Smooth muscle cell (in vitro differentiated cells): ENCODE measurements around the gene CXCR6. TPM values are rescaled to one million over a fixed set of nuclear protein-coding genes. Genes with fewer than 3 reads are reported as not detected.

Source experiments
- DNase-seq: peaks from one replicate; lab custom pipeline; 2025; ENCODE audit not compliant: unreplicated experiment; lab: John Stamatoyannopoulos, UW
- H2AFZ ChIP-seq: fragments of 200-600 bp; sonication (generic); 2 replicates; pipeline ENCODE4 v1.6.0; 2016; ENCODE audit warnings: antibody characterized with exemption, low read depth, mild to moderate bottlenecking
- H3F3A ChIP-seq: fragments of 200-600 bp; sonication (generic); 2 replicates; pipeline ENCODE4 v1.6.0; 2017; ENCODE audit warnings: antibody characterized with exemption, low read depth
- H3K27ac ChIP-seq: fragments of 200-600 bp; sonication (generic); 2 replicates; pipeline ENCODE4 v1.5.1; 2016; ENCODE audit warnings: low read depth, mild to moderate bottlenecking
- H3K27me3 ChIP-seq: fragments of 200-600 bp; sonication (generic); 2 replicates; pipeline ENCODE4 v1.6.1; 2016; ENCODE audit warnings: low read depth, mild to moderate bottlenecking
- H3K36me3 ChIP-seq: fragments of 200-600 bp; sonication (generic); 2 replicates; pipeline ENCODE4 v1.5.1; 2016; ENCODE audit warnings: low read depth
- H3K4me1 ChIP-seq: fragments of 200-600 bp; sonication (generic); 2 replicates; pipeline ENCODE4 v1.5.1; 2016; ENCODE audit warnings: low read depth
- H3K4me2 ChIP-seq: fragments of 200-600 bp; sonication (generic); 2 replicates; pipeline ENCODE4 v1.6.0; 2016; ENCODE audit warnings: mild to moderate bottlenecking
- H3K4me3 ChIP-seq: fragments of 200-600 bp; sonication (generic); 2 replicates; pipeline ENCODE4 v1.5.1; 2016; ENCODE audit warnings: mild to moderate bottlenecking
- H3K79me2 ChIP-seq: fragments of 200-600 bp; sonication (generic); 2 replicates; pipeline ENCODE4 v1.6.0; 2016; ENCODE audit warnings: low read depth, mild to moderate bottlenecking
- H3K9ac ChIP-seq: fragments of 200-600 bp; sonication (generic); 2 replicates; pipeline ENCODE4 v1.6.0; 2016; ENCODE audit warnings: low read depth
- H3K9me3 ChIP-seq: fragments of 200-600 bp; sonication (generic); replicated peaks from 2 replicates; pipeline ENCODE4 v1.5.1; 2016; ENCODE audit warnings: low read depth
- H4K20me1 ChIP-seq: fragments of 200-600 bp; sonication (generic); 2 replicates; pipeline ENCODE4 v1.6.0; 2016; ENCODE audit warnings: low read depth
- CTCF ChIP-seq: fragments of 200-600 bp; sonication (generic); IDR thresholded peaks from 2 replicates; pipeline ENCODE4 v1.5.1; 2017; ENCODE audit warnings: borderline replicate concordance, mild to moderate bottlenecking, antibody characterized with exemption; ENCODE audit not compliant: insufficient read depth, poor library complexity, severe bottlenecking
- WGBS: methylation state at CpG from one replicate; pipeline ENCODE4 v1.1.7; 2016; ENCODE audit warnings: low lambda C conversion rate; 5-methylcytosine and 5-hydroxymethylcytosine counted together
- polyA plus RNA-seq: library from polyadenylated mRNA; unstranded; fragments of >200 nt; fragmentation: Nextera tagmentation; extraction: Ambion mirVana; gene quantifications from 2 replicates; pipeline ENCODE4 v1.2.1, GENCODE V29; 2016
- total RNA-seq: library from RNA; depleted of rRNA; stranded (reverse); fragments of >200 nt; gene quantifications from 2 replicates; pipeline ENCODE4 v1.2.3, GENCODE V29; 2014

Gene CXCR6
- total and polyA plus RNA-seq, 2 experiments from 2014 or later = 0.19 to 0.81 TPM

- Histone ChIP-seq H3K27me3 (no peaks in the 10 kb centered on the region), H3K79me2 (no peaks in the 10 kb centered on the region), H3K9me3 (no peaks in the 10 kb centered on the region), H3K9ac (no peak overlapping the region), H2AFZ (no peak overlapping the region), H3K27ac (no peak overlapping the region), H3F3A (no peaks in the 10 kb centered on the region), H4K20me1 (no peaks in the 10 kb centered on the region), H3K36me3 (no peaks in the 10 kb centered on the region), H3K4me3 (no peak overlapping the region), H3K4me1 (no peaks in the 10 kb centered on the region), H3K4me2 (no peak overlapping the region)
- no peak for DNase-seq
- WGBS = 82% methylated on average over 4 of the region's 4 CpGs
- TF ChIP-seq CTCF = no peak
Observed at GRCh38 chr3:45910892-45911291, 32.4 kb upstream of the CXCR6 start.

GRCh38 chr3:45911511-45912226, 31.6 kb upstream of the CXCR6 start:
- Histone ChIP-seq H3K4me3 (no peak overlapping the region), H3K9me3 (no peaks in the 10 kb centered on the region), H3K4me1 (no peaks in the 10 kb centered on the region), H3K36me3 (no peaks in the 10 kb centered on the region), H3K4me2 (no peak overlapping the region), H3K27ac (no peak overlapping the region), H3K27me3 (no peaks in the 10 kb centered on the region), H3K9ac (no peak overlapping the region), H4K20me1 (no peaks in the 10 kb centered on the region), H3K79me2 (no peaks in the 10 kb centered on the region), H3F3A (no peaks in the 10 kb centered on the region), H2AFZ (no peak overlapping the region)
- DNase-seq = no peak
- WGBS = 96% methylated on average over 11 of the region's 11 CpGs
- no peak for TF ChIP-seq CTCF

GRCh38 chr3:45912435-45912834, 30.8 kb upstream of the CXCR6 start:
- H4K20me1 ChIP-seq = no peaks in the 10 kb centered on the region

More at GRCh38 chr3:45912435-45912834, 30.8 kb upstream of the CXCR6 start:
- no peaks in the 10 kb centered on the region for H3F3A ChIP-seq
- no peaks in the 10 kb centered on the region for H3K79me2 ChIP-seq
- H3K4me2 ChIP-seq = no peak overlapping the region
- WGBS = 91% methylated on average over 6 of the region's 6 CpGs
- no peaks in the 10 kb centered on the region for H3K27me3 ChIP-seq
- H3K36me3 ChIP-seq = no peaks in the 10 kb centered on the region
- no peaks in the 10 kb centered on the region for H3K9me3 ChIP-seq
- H2AFZ ChIP-seq = no peak overlapping the region
- no peak for DNase-seq
- H3K4me3 ChIP-seq = no peak overlapping the region
- no peak overlapping the region for H3K9ac ChIP-seq
- no peak overlapping the region for H3K27ac ChIP-seq
- no peaks in the 10 kb centered on the region for H3K4me1 ChIP-seq
- no peak for TF ChIP-seq CTCF
